T-helper 1 cell treated with Interleukin-12 subunit alpha and Interleukin-12 subunit beta and Interleukin-4 antibody, amounts not matched to agents 30 ng/mL and 1 ng/mL, for 36 hours (primary cell): ENCODE data around the gene PLPPR2. TPM values are rescaled to one million over a fixed set of nuclear protein-coding genes. Genes with fewer than 3 reads are reported as not detected.
"Not testable (repeated sequence)": the region's sequence is repeated elsewhere in the genome, so short reads cannot be mapped to it uniquely, and the experiment has no call there.

Source experiments
- intact Hi-C: fragments of 100-400 bp; cut with micrococcal nuclease; formaldehyde crosslinking; loops from one replicate; pipeline ENCODE4 v1.15.1; 2024
- total RNA-seq: library from RNA; stranded (reverse); gene quantifications from 2 replicates; pipeline ENCODE4 v1.2.3, GENCODE V29; 2022

Gene PLPPR2
- 2.5 and 2.6 TPM in 2 replicates for total RNA-seq

GRCh38 chr19:11355160-11356073 lies at the start of gene PLPPR2:
Gene PLPPR2, plus strand, starts transcription at chr19:11355432. Its CDS starts 2,242 bp downstream, at chr19:11357674.
- intact Hi-C loops = loop anchor here (1.0 kb wide), 6 partner anchors 9 to 150 kb away; partner anchors contain the start of genes CCDC159, ODAD3, PRKCSH and RAB3D

- intact Hi-C loops = no loop called here
Measured at GRCh38 chr19:11306337-11306736, 48.9 kb upstream of the PLPPR2 start.

GRCh38 chr19:11320278-11320995 lies 34.8 kb upstream of the PLPPR2 start:
- intact Hi-C loops = not testable (repeated sequence)

DNA sequence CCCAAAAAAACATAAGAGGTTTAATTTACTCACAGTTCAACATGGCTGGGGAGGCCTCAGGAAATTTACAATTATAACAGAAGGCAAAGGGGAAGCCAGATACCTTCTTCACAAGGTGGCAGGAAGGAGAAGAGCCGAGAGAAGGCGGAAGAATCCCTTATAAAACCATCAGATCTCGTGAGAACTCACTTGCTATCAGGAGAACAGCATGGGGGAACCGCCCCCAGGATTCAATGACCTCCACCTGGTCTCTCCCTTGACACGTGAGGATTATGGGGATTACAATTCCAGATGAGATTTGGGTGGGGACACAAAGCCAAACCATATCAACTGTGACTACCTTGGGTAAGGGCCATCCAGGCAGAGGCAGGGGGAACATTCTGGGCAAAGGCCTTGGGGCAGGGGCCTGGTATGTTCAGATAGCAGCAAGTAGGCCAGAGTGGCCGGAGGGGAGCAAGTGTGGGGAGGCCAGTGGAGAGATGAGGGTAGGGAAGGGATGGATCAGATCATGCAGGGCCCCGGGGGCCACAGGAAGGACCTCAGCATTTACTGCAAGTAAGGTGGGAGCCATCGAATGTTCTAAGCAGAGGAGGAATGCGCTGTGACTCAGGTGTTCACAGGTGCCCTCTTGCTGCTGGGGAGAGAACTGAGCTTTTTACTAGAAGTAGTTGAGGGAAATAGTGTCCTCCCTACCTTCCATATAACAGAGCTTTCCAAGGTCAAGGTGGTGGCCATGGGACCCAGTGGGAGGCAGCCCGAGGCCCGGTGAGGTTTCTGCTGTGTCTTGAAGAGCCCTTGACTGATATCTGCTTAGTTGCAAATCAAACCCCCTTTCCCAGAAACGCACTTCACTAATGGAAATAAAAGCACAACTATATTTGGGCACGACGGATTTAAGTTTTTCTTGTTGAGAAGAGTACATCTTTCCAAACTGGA lies 33.8 kb upstream of the PLPPR2 start:
- intact Hi-C loops = no loop called here

DNA sequence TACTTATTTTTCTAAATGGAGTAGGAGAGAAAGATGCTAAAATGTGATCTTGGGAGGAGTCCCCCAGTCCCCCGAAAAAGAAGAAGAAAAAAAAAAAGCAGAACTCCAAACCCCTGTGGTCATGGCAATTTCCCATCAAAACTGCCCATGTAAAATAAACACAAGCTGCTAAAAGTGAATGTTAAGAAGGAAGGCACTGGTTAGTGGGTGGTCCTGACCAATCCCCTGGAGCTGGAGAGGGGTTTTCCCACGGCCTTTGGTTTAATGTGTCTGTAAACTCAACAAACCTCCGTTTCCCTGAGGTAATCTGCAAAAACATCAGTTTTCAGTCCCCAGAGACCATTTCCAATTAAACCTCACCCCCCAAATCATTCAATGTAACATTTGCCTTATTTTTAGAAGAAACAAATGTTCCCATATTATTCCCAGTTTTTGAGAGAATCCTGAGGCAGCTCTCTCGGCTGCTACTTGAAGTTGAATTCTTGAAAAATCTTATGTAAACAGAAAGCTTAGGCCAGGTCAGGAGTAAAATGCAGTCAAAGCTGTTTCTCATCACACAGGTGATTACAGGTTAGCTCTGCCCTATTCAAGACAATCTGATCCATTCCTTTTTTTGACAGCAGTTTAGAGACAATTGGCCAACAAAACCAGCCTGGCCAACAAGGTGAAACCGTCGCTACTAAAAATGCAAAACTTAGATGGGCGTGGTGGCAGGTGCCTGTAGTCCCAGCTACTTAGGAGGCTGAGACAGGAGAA lies 32.8 kb upstream of the PLPPR2 start:
- intact Hi-C loops = no loop called here

DNA sequence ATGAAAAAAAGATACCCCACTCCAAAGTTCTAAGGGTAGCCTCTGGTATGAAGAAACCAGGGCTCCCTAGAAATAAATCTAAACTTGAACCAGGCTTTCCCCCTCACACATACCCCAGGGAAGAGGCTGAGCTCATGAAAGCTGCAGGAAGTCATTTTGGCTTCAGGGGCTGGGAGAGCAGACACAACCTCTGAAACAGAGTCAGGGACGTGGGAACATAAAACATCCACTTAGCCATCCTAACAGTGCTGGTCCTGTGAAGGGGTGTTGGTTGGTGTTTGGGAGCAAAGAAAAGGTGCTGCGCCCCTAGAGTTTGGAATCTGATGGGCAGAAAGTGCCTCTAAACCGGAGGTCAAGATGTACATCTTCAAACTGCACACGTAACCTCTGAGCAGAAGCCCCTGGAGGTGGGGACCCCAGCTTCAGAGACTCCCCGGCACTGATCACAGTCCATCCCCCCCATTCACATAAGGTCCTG lies 31.6 kb upstream of the PLPPR2 start:
- intact Hi-C loops = loop anchor here (1.0 kb wide), 2 partner anchors 23 to 58 kb away; partner anchors contain the start of genes CCDC159 and TMEM205

DNA sequence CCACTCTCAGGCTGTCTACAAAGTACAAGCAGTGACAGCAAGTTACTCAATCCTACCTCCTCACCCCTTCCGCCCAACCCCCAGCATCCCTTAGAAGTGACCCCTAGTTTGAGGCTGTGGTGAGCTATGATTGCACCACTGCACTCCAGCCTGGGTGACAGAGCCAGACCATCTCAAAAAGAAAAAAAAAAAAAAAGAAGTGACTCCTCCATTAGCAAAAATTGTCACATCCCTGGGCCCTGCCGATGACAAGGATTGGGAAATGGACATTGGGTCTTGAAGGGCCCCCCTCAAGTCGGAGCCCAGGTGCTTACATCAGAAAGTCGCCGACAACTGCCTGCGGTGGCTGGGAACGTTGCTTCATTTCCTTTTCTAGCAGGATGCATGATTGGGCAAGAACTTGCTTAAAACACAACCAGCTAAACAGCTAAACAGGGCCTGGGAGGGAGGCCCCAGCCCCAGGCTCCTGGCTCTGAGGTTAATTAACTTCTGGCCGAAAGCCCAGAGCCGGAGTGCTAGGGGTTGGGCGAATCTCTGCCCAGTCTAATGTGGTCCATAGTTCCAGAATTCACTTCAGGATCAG lies 31.1 kb upstream of the PLPPR2 start:
- intact Hi-C loops = loop anchor here (1.0 kb wide), 2 partner anchors 22 to 57 kb away; partner anchors contain the start of genes CCDC159 and TMEM205

DNA sequence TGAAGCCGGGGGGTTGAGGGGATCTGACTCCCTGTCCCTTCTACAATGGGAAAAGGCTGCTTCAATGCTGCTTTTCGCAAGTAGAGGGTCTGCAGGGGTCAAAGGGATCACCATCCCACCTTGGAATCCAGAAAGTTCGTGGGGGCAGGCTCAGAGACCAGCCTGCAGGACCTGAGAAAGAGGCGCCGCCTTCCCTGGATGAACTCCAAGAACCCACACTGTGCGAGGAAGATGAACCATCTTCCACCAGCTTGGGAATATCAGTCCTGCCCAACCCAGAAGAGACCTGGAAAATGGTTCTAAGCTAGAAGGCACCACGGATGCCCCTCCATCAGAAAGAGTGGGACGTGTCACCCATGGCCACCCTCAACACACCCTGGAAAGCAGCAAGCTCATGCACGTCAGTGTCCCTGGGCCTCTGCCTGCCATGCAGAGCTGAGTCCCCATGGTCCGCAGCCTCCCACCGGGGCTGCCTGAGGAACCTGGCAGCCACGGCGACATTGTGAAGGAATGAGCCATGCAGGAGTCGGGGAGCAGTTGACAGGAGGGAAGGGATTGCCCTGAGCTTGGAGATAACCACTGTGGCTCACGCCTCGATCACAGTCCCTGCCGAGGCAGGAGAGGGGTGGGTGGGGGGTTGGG lies 30.4 kb upstream of the PLPPR2 start:
- intact Hi-C loops = loop anchor here (1.0 kb wide), 2 partner anchors 21 to 56 kb away; partner anchors contain the start of genes CCDC159 and TMEM205

DNA sequence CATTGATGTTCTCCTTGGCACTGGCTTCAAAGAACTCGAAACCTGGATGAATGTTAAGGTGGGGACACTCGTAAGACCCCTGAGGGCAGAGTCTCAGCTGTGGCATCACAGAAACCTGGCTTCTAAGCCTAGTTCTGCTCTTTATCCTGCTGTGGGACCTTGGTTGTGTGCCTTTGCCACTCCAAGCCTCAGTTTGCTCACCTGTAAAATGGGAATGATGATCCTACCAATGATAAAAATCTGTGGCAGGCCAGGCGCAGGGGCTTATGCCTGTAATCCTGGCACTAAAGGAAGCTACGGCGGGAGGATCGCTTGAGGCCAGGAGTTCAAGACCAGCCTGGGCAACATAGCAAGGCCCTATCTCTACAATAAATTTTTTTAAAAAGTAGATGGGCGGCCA lies 29.7 kb upstream of the PLPPR2 start:
- intact Hi-C loops = no loop called here

DNA sequence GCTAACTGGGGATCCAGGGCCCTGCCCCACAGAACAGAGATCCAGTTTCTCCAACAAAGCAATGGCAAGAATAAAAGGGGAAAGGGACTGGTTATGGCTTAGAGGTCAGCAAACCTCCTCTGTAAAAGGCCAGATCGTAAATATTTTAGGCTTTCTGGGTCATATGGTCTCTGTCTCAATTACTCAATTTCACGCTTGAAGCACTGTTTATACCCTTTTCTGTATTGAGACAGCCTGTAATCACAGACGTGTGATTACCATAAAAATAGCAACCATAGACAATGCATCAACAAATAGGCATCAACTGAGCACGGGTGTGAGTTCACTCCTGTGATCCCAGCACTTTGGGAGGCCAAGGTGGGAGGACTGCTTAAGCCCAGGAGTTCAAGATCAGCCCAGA lies 25.1 kb upstream of the PLPPR2 start:
- intact Hi-C loops = no loop called here

DNA sequence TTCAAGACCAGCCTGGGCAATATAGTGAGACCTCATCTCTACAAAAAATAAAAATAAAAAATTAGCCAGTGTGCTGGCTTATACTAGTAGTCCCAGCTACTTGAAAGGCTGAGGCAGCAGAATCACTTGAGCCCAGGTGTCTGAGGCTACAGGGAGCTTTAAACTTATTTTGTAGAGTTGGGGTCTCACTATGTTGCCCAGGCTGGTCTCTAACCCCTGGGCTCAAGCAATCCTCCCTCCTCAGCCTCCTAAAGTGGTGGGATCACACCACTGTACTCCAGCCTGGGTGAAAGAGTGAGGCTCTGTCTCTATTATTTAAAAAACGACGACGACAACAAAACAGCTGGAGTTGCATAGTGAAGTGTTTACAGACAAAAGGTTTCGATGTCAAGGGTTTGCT lies 23.7 kb upstream of the PLPPR2 start:
- intact Hi-C loops = no loop called here

GRCh38 chr19:11332822-11333221 lies 22.4 kb upstream of the PLPPR2 start:
- intact Hi-C loops = no loop called here

GRCh38 chr19:11333838-11334237 lies 21.4 kb upstream of the PLPPR2 start:
- intact Hi-C loops = not testable (repeated sequence)

DNA sequence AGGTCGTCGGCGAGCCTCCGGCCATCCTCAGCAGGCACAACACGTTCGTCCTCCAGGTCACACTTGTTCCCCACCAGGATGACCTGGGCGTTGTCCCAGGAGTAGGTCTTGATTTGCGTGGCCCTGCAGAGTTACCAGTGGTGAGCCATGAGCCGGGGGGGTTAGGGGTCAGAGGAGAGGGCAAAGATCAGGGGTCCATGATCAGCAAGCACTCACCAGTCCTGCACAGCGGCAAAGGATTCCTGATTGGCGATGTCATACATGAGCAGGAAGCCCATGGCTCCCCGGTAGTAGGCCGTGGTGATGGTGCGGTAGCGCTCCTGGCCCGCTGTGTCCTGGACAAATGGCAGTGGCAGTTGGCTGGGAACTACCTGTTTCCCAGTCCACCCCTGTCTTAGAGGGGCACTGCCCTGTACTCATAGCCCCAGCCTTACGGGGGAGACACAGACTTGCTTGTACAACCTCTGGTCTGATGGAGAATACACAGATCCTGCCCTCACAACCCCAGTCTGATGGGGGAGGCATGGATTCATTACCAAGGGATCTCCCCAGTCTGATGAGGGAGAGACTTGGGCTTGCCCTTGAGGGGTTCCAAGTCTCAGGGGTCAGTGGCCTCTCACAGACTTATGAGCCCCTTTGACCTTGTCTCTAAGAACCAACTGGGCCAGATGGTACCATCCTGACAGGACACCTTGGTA lies 19.6 kb upstream of the PLPPR2 start:
- intact Hi-C loops = no loop called here

- intact Hi-C loops = no loop called here
Measured at GRCh38 chr19:11337080-11337479, 18.2 kb upstream of the PLPPR2 start.

- intact Hi-C loops = loop anchor here (1.0 kb wide), 1 partner anchor 8 kb away; the partner anchor contains the start of genes CCDC159 and TMEM205
Measured at GRCh38 chr19:11338121-11338520, 17.1 kb upstream of the PLPPR2 start.

DNA sequence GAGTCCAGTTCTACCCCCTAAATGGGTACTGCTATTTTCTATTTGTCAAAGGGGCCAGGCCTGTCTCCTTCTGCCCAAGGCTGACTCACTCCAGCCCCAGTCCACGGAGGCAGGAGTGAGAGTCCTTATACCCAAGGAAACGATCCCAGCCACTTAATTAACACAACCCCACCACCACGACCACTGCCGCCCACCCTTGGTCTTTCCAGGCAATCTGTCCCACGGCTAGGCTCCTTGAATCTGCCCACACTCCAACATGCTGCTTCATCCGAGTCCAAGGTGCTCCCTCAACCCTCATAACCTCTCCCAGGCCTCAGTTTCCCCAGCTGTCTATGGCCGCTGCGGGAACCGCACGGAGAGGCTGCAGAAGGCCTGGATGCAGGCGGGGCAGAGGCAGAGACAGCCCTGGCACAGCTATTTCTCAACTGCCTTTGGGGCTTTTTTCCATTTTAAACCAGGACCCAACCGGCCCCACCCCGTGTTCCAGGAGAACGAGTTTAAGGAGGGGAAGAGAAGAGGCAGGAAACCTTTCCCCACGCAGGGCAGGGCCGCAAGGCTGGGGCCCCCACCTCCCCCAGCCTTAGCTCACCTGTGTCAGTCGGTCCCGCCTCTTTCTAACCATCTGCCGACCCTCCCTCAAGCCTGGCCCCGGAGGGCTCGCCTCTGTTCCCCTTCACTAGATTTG lies 16.5 kb upstream of the PLPPR2 start:
- intact Hi-C loops = loop anchor here (1.0 kb wide), 3 partner anchors 8 to 36 kb away; partner anchors contain the start of genes CCDC159, PLPPR2, SWSAP1 and TMEM205
